Caco-2 (cell line): ENCODE results near the gene THAP11. TPM values are rescaled to one million over a fixed set of nuclear protein-coding genes. Genes with fewer than 3 reads are reported as not detected.

ENCODE experiments used
- BruUV-seq: library from RNA; stranded (reverse); fragments of 400-500 nt; replicated peaks from 2 replicates; lab custom pipeline; 2021; lab: Mats Ljungman, UMichigan
- CTCF ChIA-PET: fragments of 300-600 bp; sonication (Branson Sonifier 250); formaldehyde crosslinking; loops from one replicate; lab custom pipeline; 2022; ENCODE audit warnings: antibody characterized with exemption; lab: Charles Lee
- POLR2A ChIA-PET: fragments of 300-600 bp; sonication (Branson Sonifier 250); formaldehyde crosslinking; loops from one replicate; lab custom pipeline; 2022; ENCODE audit warnings: antibody characterized with exemption; lab: Charles Lee
- DNase-seq, 2 experiments: peaks; one replicate each; pipeline versions ENCODE4 v3.0.0 to v3.0.0-alpha.2; 2020 to 2022
- H3K27me3 ChIP-seq: replicated peaks from 2 replicates; pipeline ENCODE4 v1.6.0; 2011; ENCODE audit warnings: low read length; ENCODE audit not compliant: control insufficient read depth, insufficient read depth
- H3K36me3 ChIP-seq: 2 replicates; pipeline ENCODE4 v1.5.1; 2011; ENCODE audit warnings: low read length; ENCODE audit not compliant: control insufficient read depth, insufficient read depth
- H3K4me1 ChIP-seq: fragments of 250-450 bp; sonication (Bioruptor Pico); 2 replicates; pipeline ENCODE4 v1.5.1; 2020; ENCODE audit warnings: mild to moderate bottlenecking
- H3K4me3 ChIP-seq: 2 replicates; pipeline ENCODE4 v1.5.1; 2011; ENCODE audit warnings: low read depth, mild to moderate bottlenecking, control low read depth, low read length
- H3K9me3 ChIP-seq: fragments of 250-450 bp; sonication (Bioruptor Pico); 2 replicates; pipeline ENCODE4 v1.5.1; 2020; ENCODE audit warnings: mild to moderate bottlenecking, moderate library complexity
- H3K27ac Mint-ChIP-seq: one replicate; pipeline ENCODE4 v1.8.0; 2022; ENCODE audit warnings: mixed read lengths; ENCODE audit not compliant: unreplicated experiment
- H3K27me3 Mint-ChIP-seq: one replicate; pipeline ENCODE4 v1.8.0; 2022; ENCODE audit warnings: mixed read lengths; ENCODE audit not compliant: insufficient read depth, unreplicated experiment
- H3K36me3 Mint-ChIP-seq: one replicate; pipeline ENCODE4 v1.8.0; 2022; ENCODE audit warnings: mild to moderate bottlenecking, mixed read lengths; ENCODE audit not compliant: insufficient read depth, unreplicated experiment
- H3K4me1 Mint-ChIP-seq: one replicate; pipeline ENCODE4 v1.8.0; 2022; ENCODE audit warnings: low read depth, mixed read lengths; ENCODE audit not compliant: unreplicated experiment
- H3K4me3 Mint-ChIP-seq: one replicate; pipeline ENCODE4 v1.8.0; 2022; ENCODE audit warnings: mild to moderate bottlenecking, moderate library complexity, mixed read lengths; ENCODE audit not compliant: unreplicated experiment
- H3K9me3 Mint-ChIP-seq: one replicate; pipeline ENCODE4 v1.8.0; 2022; ENCODE audit warnings: mixed read lengths; ENCODE audit not compliant: unreplicated experiment
- CTCF ChIP-seq, 2 experiments: fragments of 200-600 bp in 1 of 2; IDR thresholded peaks; 1 replicate in 1 of 2; 2 replicates in 1 of 2; pipeline versions ENCODE4 v1.5.1 to v1.8.0; 2011 to 2022; ENCODE audit warnings: antibody characterized with exemption in 1 of 2, control low read depth in 1 of 2, inconsistent platforms in 1 of 2, low read depth in 1 of 2, low read length in 1 of 2, mild to moderate bottlenecking in 1 of 2, moderate library complexity in 1 of 2; ENCODE audit not compliant: insufficient read depth in 1 of 2, severe bottlenecking in 1 of 2, unreplicated experiment in 1 of 2
- intact Hi-C: fragments of 100-400 bp; cut with micrococcal nuclease; formaldehyde crosslinking; loops from one replicate; pipeline ENCODE4 v1.10.0; 2022; ENCODE audit not compliant: unreplicated experiment
- total RNA-seq: library from RNA; stranded (reverse); gene quantifications from 2 replicates; pipeline ENCODE4 v1.2.3, GENCODE V29; 2022

The THAP11 gene
- total RNA-seq, 1 experiment from 2014 or later = 46.8 TPM

- H3K4me3 Mint-ChIP-seq = peak overlapping the region; percentile 22
- no peaks in the 10 kb centered on the region for H3K9me3 Mint-ChIP-seq
- H3K4me1 ChIP-seq = peaks cover 21% of the 10 kb centered on the region
- no peaks in the 10 kb centered on the region for H3K9me3 ChIP-seq
- intact Hi-C loops = loop anchor here (1.0 kb wide), 1 partner anchor 11 kb away; the partner anchor contains the start of gene NUTF2
- H3K4me3 ChIP-seq = no peak overlapping the region
- no peak for DNase-seq
- H3K36me3 ChIP-seq = peaks cover 2% of the 10 kb centered on the region; the same call in 1 of the 2 replicates
- no peaks in the 10 kb centered on the region for H3K27me3 ChIP-seq
- H3K27me3 Mint-ChIP-seq = no peaks in the 10 kb centered on the region
- peaks cover 31% of the 10 kb centered on the region for H3K4me1 Mint-ChIP-seq
- ChIA-PET POLR2A (interaction anchor here (0.6 kb wide), 1 partner anchor 11 kb away, joined by 3 read pairs; the partner anchor contains the start of gene NUTF2), CTCF (interaction anchor here (0.6 to 2.1 kb wide), 3 partner anchors 8 to 41 kb away, joined by 3 to 10 read pairs (median 3); no protein-coding TSS in a partner anchor)
- peaks cover 72% of the 10 kb centered on the region for H3K36me3 Mint-ChIP-seq
- H3K27ac Mint-ChIP-seq = peak overlapping the region; percentile 90
- no TSS peak for BruUV-seq
- no peak for TF ChIP-seq CTCF (IDR thresholded peaks at IDR 0.05; ENCODE audit: insufficient read depth in 1 of 2, low read depth in 1 of 2, low read length in 1 of 2, severe bottlenecking in 1 of 2, unreplicated experiment in 1 of 2)
Observed at GRCh38 chr16:67856927-67857546, 14.9 kb downstream of the THAP11 start.

GRCh38 chr16:67857547-67858233 is 15.6 kb downstream of the THAP11 start:
- ChIA-PET POLR2A (interaction anchor here (0.6 to 1.0 kb wide), 3 partner anchors 11 to 24 kb away, joined by 3 to 4 read pairs (median 3); partner anchors contain the start of gene NUTF2), CTCF (interaction anchor here (0.8 to 2.1 kb wide), 2 partner anchors 12 to 42 kb away, joined by 3 to 10 read pairs; no protein-coding TSS in a partner anchor)
- peaks cover 2% of the 10 kb centered on the region; the same call in 1 of the 2 replicates for H3K36me3 ChIP-seq
- no peaks in the 10 kb centered on the region for H3K27me3 Mint-ChIP-seq
- peak overlapping the region; percentile 22 for H3K4me3 Mint-ChIP-seq
- no peaks in the 10 kb centered on the region for H3K9me3 ChIP-seq
- BruUV-seq = no TSS peak
- no peaks in the 10 kb centered on the region for H3K9me3 Mint-ChIP-seq
- H3K4me1 Mint-ChIP-seq = peaks cover 31% of the 10 kb centered on the region
- H3K4me3 ChIP-seq = no peak overlapping the region
- intact Hi-C loops = loop anchor here (1.0 kb wide), 1 partner anchor 11 kb away; the partner anchor contains the start of gene NUTF2
- peaks cover 79% of the 10 kb centered on the region for H3K36me3 Mint-ChIP-seq
- H3K27me3 ChIP-seq = no peaks in the 10 kb centered on the region
- H3K4me1 ChIP-seq = peaks cover 21% of the 10 kb centered on the region
- DNase-seq = peak; percentile 86 to 91
- peak overlapping the region; percentile 90 for H3K27ac Mint-ChIP-seq
- no peak for TF ChIP-seq CTCF (IDR thresholded peaks at IDR 0.05; ENCODE audit: insufficient read depth in 1 of 2, low read depth in 1 of 2, low read length in 1 of 2, severe bottlenecking in 1 of 2, unreplicated experiment in 1 of 2)

GRCh38 chr16:67858500-67858899 is 16.4 kb downstream of the THAP11 start:
- no TSS peak for BruUV-seq
- H3K9me3 ChIP-seq = no peaks in the 10 kb centered on the region
- intact Hi-C loops = no loop called here
- no peaks in the 10 kb centered on the region for H3K9me3 Mint-ChIP-seq
- CTCF ChIA-PET = interaction anchor here (2.1 kb wide), 1 partner anchor 43 kb away, joined by 10 read pairs; no protein-coding TSS in a partner anchor
- no peak for DNase-seq
- no peaks in the 10 kb centered on the region for H3K27me3 Mint-ChIP-seq
- no peak overlapping the region for H3K4me3 Mint-ChIP-seq
- peak overlapping the region; percentile 90 for H3K27ac Mint-ChIP-seq
- H3K4me3 ChIP-seq = no peak overlapping the region
- H3K27me3 ChIP-seq = no peaks in the 10 kb centered on the region
- H3K4me1 Mint-ChIP-seq = peaks cover 31% of the 10 kb centered on the region
- peaks cover 21% of the 10 kb centered on the region for H3K4me1 ChIP-seq
- H3K36me3 Mint-ChIP-seq = peaks cover 87% of the 10 kb centered on the region
- POLR2A ChIA-PET = interaction anchor here (1.0 kb wide), 1 partner anchor 17 kb away, joined by 4 read pairs; no protein-coding TSS in a partner anchor
- peaks cover 2% of the 10 kb centered on the region; the same call in 1 of the 2 replicates for H3K36me3 ChIP-seq
- TF ChIP-seq CTCF (IDR thresholded peaks at IDR 0.05; ENCODE audit: insufficient read depth in 1 of 2, low read depth in 1 of 2, low read length in 1 of 2, severe bottlenecking in 1 of 2, unreplicated experiment in 1 of 2) = no peak
